ENCODE results near the gene ARHGEF12.

The ARHGEF12 gene

GRCh38 chr11:120381401-120381800, 45.2 kb downstream of the ARHGEF12 start:
- no peaks in the 10 kb centered on the region for H3K36me3 ChIP-seq (ENCODE audit: control insufficient read depth, insufficient read depth, low read length)
- DNase-seq = no peak
- no peak overlapping the region for H3K27ac ChIP-seq (ENCODE audit: insufficient read depth, low read length, poor library complexity, severe bottlenecking)
- no peak overlapping the region for H3K4me3 ChIP-seq (ENCODE audit: insufficient read depth, low read depth, low read length, poor library complexity, severe bottlenecking)
- H3K27me3 ChIP-seq (replicated peaks; ENCODE audit: control insufficient read depth, insufficient read depth, low read length, poor library complexity, severe bottlenecking) = no peaks in the 10 kb centered on the region
- no peaks in the 10 kb centered on the region for H3K9me3 ChIP-seq (ENCODE audit: control insufficient read depth, low read length)
- no peaks in the 10 kb centered on the region for H3K4me1 ChIP-seq (ENCODE audit: control insufficient read depth, insufficient read depth, low read length, poor library complexity, severe bottlenecking)

GRCh38 chr11:120383518-120384155, 47.4 kb downstream of the ARHGEF12 start:
- H3K36me3 ChIP-seq (ENCODE audit: control insufficient read depth, insufficient read depth, low read length) = no peaks in the 10 kb centered on the region
- no peaks in the 10 kb centered on the region for H3K4me1 ChIP-seq (ENCODE audit: control insufficient read depth, insufficient read depth, low read length, poor library complexity, severe bottlenecking)
- DNase-seq = no peak
- no peaks in the 10 kb centered on the region for H3K9me3 ChIP-seq (ENCODE audit: control insufficient read depth, low read length)
- H3K27ac ChIP-seq (ENCODE audit: insufficient read depth, low read length, poor library complexity, severe bottlenecking) = no peak overlapping the region
- H3K4me3 ChIP-seq (ENCODE audit: insufficient read depth, low read depth, low read length, poor library complexity, severe bottlenecking) = no peak overlapping the region
- H3K27me3 ChIP-seq (replicated peaks; ENCODE audit: control insufficient read depth, insufficient read depth, low read length, poor library complexity, severe bottlenecking) = no peaks in the 10 kb centered on the region

DNA sequence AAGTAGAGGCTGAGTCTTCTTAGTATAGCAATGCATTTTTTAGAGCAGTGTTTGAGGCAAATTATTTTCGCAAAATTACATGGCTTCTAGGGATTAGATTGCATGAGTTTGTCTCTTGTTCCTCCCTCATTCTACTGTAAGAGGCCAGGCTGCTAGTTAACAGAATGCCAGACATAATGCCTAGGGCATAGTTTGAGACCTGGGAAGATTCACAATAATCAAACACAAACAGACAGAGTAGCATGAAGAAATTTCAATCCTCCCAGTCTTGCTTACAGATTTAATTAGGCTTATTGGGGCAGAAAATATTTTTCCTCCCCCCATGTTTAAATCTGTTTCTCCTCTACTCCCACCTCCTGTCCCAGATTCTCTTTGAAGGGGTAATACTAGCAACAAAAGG, 48.3 kb downstream of the ARHGEF12 start:
- no peaks in the 10 kb centered on the region for H3K36me3 ChIP-seq (ENCODE audit: control insufficient read depth, insufficient read depth, low read length)
- no peaks in the 10 kb centered on the region for H3K4me1 ChIP-seq (ENCODE audit: control insufficient read depth, insufficient read depth, low read length, poor library complexity, severe bottlenecking)
- no peak overlapping the region for H3K4me3 ChIP-seq (ENCODE audit: insufficient read depth, low read depth, low read length, poor library complexity, severe bottlenecking)
- no peak overlapping the region for H3K27ac ChIP-seq (ENCODE audit: insufficient read depth, low read length, poor library complexity, severe bottlenecking)
- no peak for DNase-seq
- no peaks in the 10 kb centered on the region for H3K9me3 ChIP-seq (ENCODE audit: control insufficient read depth, low read length)
- H3K27me3 ChIP-seq (replicated peaks; ENCODE audit: control insufficient read depth, insufficient read depth, low read length, poor library complexity, severe bottlenecking) = no peaks in the 10 kb centered on the region

DNA sequence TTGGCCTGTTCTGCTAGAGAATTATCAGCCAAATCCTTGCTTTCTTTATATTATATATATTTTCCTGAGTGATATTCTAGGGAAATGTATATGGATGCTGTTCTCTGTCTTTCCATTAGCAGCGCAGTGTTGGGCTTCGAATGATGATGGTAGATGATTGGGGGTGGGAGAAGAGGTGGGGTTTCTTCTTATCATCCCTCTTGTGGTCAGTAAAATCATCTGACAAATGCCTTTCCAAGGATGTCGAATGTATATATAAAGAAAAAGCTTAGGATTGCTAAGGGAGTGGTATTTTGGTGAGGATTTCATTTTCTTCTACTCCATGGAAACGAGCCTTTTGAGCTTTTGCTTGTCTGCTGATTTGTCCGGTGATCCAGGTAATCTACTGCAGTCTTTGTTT, 48.9 kb downstream of the ARHGEF12 start:
- Histone ChIP-seq H3K9me3 (ENCODE audit: control insufficient read depth, low read length) (peaks cover 3% of the 10 kb centered on the region), H3K27ac (ENCODE audit: insufficient read depth, low read length, poor library complexity, severe bottlenecking) (no peak overlapping the region), H3K27me3 (replicated peaks; ENCODE audit: control insufficient read depth, insufficient read depth, low read length, poor library complexity, severe bottlenecking) (no peaks in the 10 kb centered on the region), H3K4me3 (ENCODE audit: insufficient read depth, low read depth, low read length, poor library complexity, severe bottlenecking) (no peak overlapping the region), H3K4me1 (ENCODE audit: control insufficient read depth, insufficient read depth, low read length, poor library complexity, severe bottlenecking) (no peaks in the 10 kb centered on the region), H3K36me3 (ENCODE audit: control insufficient read depth, insufficient read depth, low read length) (no peaks in the 10 kb centered on the region)
- DNase-seq = no peak

DNA sequence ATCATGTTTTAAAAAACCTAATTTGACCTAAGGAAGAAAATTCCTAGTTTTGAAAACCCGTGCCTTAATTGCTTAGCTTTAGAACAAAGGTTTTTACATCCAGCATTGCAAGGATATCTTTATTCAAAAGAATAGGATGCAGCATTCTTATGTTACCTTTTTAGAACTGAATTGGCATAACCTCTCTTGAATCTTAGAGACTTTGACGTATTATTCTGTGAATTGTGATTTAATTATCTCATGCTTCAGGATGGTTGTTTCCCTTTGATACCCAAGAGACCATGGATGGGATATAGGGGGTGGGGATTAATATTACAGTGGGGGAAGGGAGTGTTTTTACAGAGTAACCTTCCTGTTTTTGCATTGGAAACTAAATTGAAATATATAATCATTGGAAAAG, 49.4 kb downstream of the ARHGEF12 start:
- Histone ChIP-seq H3K27me3 (replicated peaks; ENCODE audit: control insufficient read depth, insufficient read depth, low read length, poor library complexity, severe bottlenecking) (no peaks in the 10 kb centered on the region), H3K4me3 (ENCODE audit: insufficient read depth, low read depth, low read length, poor library complexity, severe bottlenecking) (no peak overlapping the region), H3K9me3 (ENCODE audit: control insufficient read depth, low read length) (peaks cover 3% of the 10 kb centered on the region), H3K36me3 (ENCODE audit: control insufficient read depth, insufficient read depth, low read length) (no peaks in the 10 kb centered on the region), H3K27ac (ENCODE audit: insufficient read depth, low read length, poor library complexity, severe bottlenecking) (no peak overlapping the region), H3K4me1 (ENCODE audit: control insufficient read depth, insufficient read depth, low read length, poor library complexity, severe bottlenecking) (no peaks in the 10 kb centered on the region)
- DNase-seq = no peak

DNA sequence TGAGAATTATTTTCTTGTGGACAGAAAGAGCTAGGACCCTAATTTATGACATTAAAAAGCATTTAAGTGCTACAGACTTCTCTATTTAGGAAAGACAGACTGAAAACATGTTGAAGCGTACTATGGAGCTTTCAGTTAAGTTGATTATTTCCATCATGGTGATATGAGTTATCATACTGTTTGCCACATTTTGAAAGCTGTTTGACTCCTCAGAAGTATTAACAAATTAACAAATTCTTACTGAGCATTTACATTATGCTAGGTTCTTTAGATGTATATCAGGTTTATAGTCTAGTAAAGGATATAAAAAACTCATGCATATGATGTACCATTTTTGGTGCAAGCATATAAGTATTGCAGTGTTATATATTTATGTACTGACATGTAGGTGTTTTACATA, 50.1 kb downstream of the ARHGEF12 start:
- Histone ChIP-seq H3K36me3 (ENCODE audit: control insufficient read depth, insufficient read depth, low read length) (no peaks in the 10 kb centered on the region), H3K4me1 (ENCODE audit: control insufficient read depth, insufficient read depth, low read length, poor library complexity, severe bottlenecking) (no peaks in the 10 kb centered on the region), H3K27ac (ENCODE audit: insufficient read depth, low read length, poor library complexity, severe bottlenecking) (no peak overlapping the region), H3K27me3 (replicated peaks; ENCODE audit: control insufficient read depth, insufficient read depth, low read length, poor library complexity, severe bottlenecking) (no peaks in the 10 kb centered on the region), H3K4me3 (ENCODE audit: insufficient read depth, low read depth, low read length, poor library complexity, severe bottlenecking) (no peak overlapping the region), H3K9me3 (ENCODE audit: control insufficient read depth, low read length) (peaks cover 3% of the 10 kb centered on the region)
- DNase-seq = no peak

DNA sequence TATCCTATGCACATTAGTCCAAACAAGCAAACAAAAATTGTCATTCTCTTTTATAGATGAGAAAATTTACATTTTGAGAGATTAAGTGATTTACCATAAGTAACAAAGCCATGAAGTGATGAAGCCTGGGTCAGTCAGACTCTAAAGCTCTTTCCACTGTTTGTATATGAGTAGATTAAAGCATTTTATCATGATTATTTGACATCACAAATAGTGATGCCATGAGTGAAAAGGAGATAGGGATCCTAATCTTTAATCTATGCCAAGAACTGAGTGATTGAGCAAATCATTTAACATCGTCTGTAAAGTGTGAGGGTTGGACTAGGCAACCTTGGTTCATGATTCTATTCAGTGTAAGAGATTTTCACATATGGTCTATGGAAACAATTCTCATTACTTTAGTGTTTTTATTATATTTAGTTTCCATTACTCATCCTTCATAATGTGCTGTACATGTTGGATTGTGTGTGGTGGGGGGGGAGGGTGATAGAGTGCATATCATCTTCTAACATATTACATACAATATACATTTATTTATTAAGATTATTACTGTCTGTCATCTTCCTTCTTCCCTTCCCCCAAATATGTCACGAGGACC, 50.7 kb downstream of the ARHGEF12 start:
- Histone ChIP-seq H3K36me3 (ENCODE audit: control insufficient read depth, insufficient read depth, low read length) (no peaks in the 10 kb centered on the region), H3K9me3 (ENCODE audit: control insufficient read depth, low read length) (peaks cover 3% of the 10 kb centered on the region), H3K4me1 (ENCODE audit: control insufficient read depth, insufficient read depth, low read length, poor library complexity, severe bottlenecking) (no peaks in the 10 kb centered on the region), H3K27me3 (replicated peaks; ENCODE audit: control insufficient read depth, insufficient read depth, low read length, poor library complexity, severe bottlenecking) (no peaks in the 10 kb centered on the region), H3K27ac (ENCODE audit: insufficient read depth, low read length, poor library complexity, severe bottlenecking) (no peak overlapping the region), H3K4me3 (ENCODE audit: insufficient read depth, low read depth, low read length, poor library complexity, severe bottlenecking) (no peak overlapping the region)
- no peak for DNase-seq

GRCh38 chr11:120388261-120388660, 52.0 kb downstream of the ARHGEF12 start:
- peaks cover 3% of the 10 kb centered on the region for H3K9me3 ChIP-seq (ENCODE audit: control insufficient read depth, low read length)
- no peaks in the 10 kb centered on the region for H3K27me3 ChIP-seq (replicated peaks; ENCODE audit: control insufficient read depth, insufficient read depth, low read length, poor library complexity, severe bottlenecking)
- no peaks in the 10 kb centered on the region for H3K4me1 ChIP-seq (ENCODE audit: control insufficient read depth, insufficient read depth, low read length, poor library complexity, severe bottlenecking)
- no peak overlapping the region for H3K4me3 ChIP-seq (ENCODE audit: insufficient read depth, low read depth, low read length, poor library complexity, severe bottlenecking)
- no peak for DNase-seq
- H3K36me3 ChIP-seq (ENCODE audit: control insufficient read depth, insufficient read depth, low read length) = no peaks in the 10 kb centered on the region
- no peak overlapping the region for H3K27ac ChIP-seq (ENCODE audit: insufficient read depth, low read length, poor library complexity, severe bottlenecking)

- no peak for DNase-seq
- Histone ChIP-seq H3K4me1 (ENCODE audit: control insufficient read depth, insufficient read depth, low read length, poor library complexity, severe bottlenecking) (no peaks in the 10 kb centered on the region), H3K4me3 (ENCODE audit: insufficient read depth, low read depth, low read length, poor library complexity, severe bottlenecking) (no peak overlapping the region), H3K36me3 (ENCODE audit: control insufficient read depth, insufficient read depth, low read length) (no peaks in the 10 kb centered on the region), H3K27me3 (replicated peaks; ENCODE audit: control insufficient read depth, insufficient read depth, low read length, poor library complexity, severe bottlenecking) (no peaks in the 10 kb centered on the region), H3K27ac (ENCODE audit: insufficient read depth, low read length, poor library complexity, severe bottlenecking) (no peak overlapping the region), H3K9me3 (ENCODE audit: control insufficient read depth, low read length) (peaks cover 3% of the 10 kb centered on the region)
Measured at GRCh38 chr11:120389693-120390584, 53.7 kb downstream of the ARHGEF12 start.

DNA sequence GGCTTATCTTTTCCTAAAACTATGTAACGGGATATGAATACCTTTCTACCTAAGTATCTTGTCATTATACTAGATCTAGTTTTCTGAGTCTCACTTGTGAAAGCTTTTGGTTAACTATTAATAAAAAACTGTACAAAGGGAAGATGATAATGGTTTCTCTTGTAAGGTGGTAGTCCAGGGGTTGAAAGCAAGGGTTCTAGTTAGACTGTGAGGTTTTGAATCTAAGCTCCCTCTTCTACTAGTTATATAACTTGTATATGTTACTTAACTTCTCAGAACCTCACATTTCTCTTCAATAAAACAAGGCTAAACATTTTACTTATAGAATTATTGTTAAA, 54.3 kb downstream of the ARHGEF12 start:
- Histone ChIP-seq H3K27me3 (replicated peaks; ENCODE audit: control insufficient read depth, insufficient read depth, low read length, poor library complexity, severe bottlenecking) (no peaks in the 10 kb centered on the region), H3K9me3 (ENCODE audit: control insufficient read depth, low read length) (peaks cover 3% of the 10 kb centered on the region), H3K4me1 (ENCODE audit: control insufficient read depth, insufficient read depth, low read length, poor library complexity, severe bottlenecking) (no peaks in the 10 kb centered on the region), H3K27ac (ENCODE audit: insufficient read depth, low read length, poor library complexity, severe bottlenecking) (no peak overlapping the region), H3K36me3 (ENCODE audit: control insufficient read depth, insufficient read depth, low read length) (no peaks in the 10 kb centered on the region), H3K4me3 (ENCODE audit: insufficient read depth, low read depth, low read length, poor library complexity, severe bottlenecking) (no peak overlapping the region)
- DNase-seq = no peak
